ENCODE results near the gene ZDHHC11B. TPM values are rescaled to one million over a fixed set of nuclear protein-coding genes. Genes with fewer than 3 reads are reported as not detected.
A peak's percentile ranks its signal among the peaks of the same experiment; 100 is the strongest.
"Not testable (repeated sequence)": the region's sequence is repeated elsewhere in the genome, so short reads cannot be mapped to it uniquely, and the experiment has no call there.

The ZDHHC11B gene
- total RNA-seq, 2 experiments from 2014 or later = 14.8 to 15.1 TPM

DNA sequence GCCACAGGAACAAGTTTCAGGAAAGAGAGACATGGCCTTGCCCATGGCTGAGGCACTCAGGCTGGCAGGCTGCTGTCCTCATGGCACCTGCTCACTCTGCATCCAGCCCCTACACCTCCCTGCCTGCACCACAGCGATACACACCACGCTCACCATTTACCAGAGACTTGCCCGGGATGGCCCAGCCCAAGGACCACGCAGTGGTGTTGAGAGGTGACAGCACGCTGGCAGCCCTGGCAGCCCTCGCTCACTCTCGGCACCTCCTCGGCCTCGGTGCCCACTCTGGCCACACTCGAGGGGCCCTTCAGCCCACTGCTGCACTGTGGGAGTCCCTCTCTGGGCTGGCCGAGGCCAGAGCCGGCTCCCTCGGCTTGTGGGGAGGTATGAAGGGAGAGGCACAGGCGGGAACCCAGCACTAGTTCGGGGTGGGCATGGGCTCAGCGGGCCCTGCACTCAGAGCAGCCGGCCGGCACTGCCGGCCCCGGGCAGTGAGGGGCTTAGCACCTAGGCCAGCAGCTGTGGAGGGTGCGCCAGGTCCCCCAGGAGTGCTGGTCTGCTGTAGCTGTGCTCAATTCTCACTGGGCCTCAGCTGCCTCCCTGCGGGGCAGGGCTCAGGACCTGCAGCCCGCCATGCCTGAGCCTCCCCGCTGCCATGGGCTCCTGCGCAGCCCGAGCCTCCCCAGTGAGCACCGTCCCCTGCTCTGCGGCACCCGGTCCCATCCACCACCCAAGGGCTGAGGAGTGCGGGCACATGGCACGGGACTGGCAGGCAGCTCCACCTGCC is 20.3 kb downstream of the ZDHHC11B start:
- intact Hi-C loops (cut with DNase I, micrococcal nuclease) = no loop called here
- ChIA-PET POLR2A (no interaction called here), CTCF (no interaction called here)
- Mint-ChIP-seq H3K9me3 (no peaks in the 10 kb centered on the region), H3K27ac (peak overlapping the region; percentile 20), H3K4me1 (ENCODE audit: low read depth) (peaks cover 3% of the 10 kb centered on the region), H3K36me3 (ENCODE audit: low read depth) (no peaks in the 10 kb centered on the region), H3K27me3 (no peaks in the 10 kb centered on the region), H3K4me3 (no peak overlapping the region)
- ATAC-seq (ENCODE audit: poor library complexity) (no peak), DNase-seq (peak in 5 of 14 experiments; percentile 2 to 35 (median 6))
- no peaks in the 10 kb centered on the region for H3K36me3 ChIP-seq (ENCODE audit: insufficient read depth, low read length)
- no peaks in the 10 kb centered on the region for H3K27me3 ChIP-seq (ENCODE audit: control insufficient read depth in 1 of 2, insufficient read depth in 2 of 2, low read length in 2 of 2)
- H3K4me3 ChIP-seq (ENCODE audit: low read length) = no peak overlapping the region
- H3K4me1 ChIP-seq (ENCODE audit: insufficient read depth, low read length) = peaks cover 7% of the 10 kb centered on the region
- H3K27ac ChIP-seq (ENCODE audit: low read depth in 1 of 2, low read length in 2 of 2) = no peak overlapping the region
- H3K9me3 ChIP-seq (ENCODE audit: control insufficient read depth in 1 of 2, insufficient read depth in 1 of 2, low read length in 2 of 2) = no peaks in the 10 kb centered on the region
- TF ChIP-seq, protein P1, sequence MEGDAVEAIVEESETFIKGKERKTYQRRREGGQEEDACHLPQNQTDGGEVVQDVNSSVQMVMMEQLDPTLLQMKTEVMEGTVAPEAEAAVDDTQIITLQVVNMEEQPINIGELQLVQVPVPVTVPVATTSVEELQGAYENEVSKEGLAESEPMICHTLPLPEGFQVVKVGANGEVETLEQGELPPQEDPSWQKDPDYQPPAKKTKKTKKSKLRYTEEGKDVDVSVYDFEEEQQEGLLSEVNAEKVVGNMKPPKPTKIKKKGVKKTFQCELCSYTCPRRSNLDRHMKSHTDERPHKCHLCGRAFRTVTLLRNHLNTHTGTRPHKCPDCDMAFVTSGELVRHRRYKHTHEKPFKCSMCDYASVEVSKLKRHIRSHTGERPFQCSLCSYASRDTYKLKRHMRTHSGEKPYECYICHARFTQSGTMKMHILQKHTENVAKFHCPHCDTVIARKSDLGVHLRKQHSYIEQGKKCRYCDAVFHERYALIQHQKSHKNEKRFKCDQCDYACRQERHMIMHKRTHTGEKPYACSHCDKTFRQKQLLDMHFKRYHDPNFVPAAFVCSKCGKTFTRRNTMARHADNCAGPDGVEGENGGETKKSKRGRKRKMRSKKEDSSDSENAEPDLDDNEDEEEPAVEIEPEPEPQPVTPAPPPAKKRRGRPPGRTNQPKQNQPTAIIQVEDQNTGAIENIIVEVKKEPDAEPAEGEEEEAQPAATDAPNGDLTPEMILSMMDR (IDR thresholded peaks at IDR 0.05) = no peak

DNA sequence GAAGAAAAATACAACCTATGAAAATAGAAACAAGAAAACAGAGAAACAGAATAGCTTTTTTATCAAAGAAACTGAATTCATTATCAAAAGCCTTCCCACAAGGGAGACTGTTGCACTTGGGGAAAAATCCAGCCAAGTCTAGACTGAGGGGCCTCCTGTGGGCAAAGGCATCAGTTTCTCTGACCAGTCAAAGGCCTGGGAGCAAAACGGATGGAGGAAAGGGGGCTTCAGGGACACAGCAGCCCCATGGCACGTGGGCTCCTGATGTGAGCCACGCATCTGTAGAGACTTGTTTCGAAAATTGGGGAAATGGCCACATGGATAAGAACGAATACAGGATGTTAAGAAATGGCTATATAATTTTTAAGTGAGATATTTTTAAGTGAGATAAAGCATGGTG is 21.1 kb downstream of the ZDHHC11B start:
- ChIA-PET POLR2A (no interaction called here), CTCF (no interaction called here)
- DNase-seq = no peak
- intact Hi-C loops (cut with DNase I, micrococcal nuclease) = no loop called here
- no peaks in the 10 kb centered on the region for H3K9me3 ChIP-seq (ENCODE audit: control insufficient read depth in 1 of 2, insufficient read depth in 1 of 2, low read length in 2 of 2)
- TF ChIP-seq, protein P1 (IDR thresholded peaks at IDR 0.05) = no peak
- H3K36me3 Mint-ChIP-seq (ENCODE audit: low read depth) = no peaks in the 10 kb centered on the region
- no peak overlapping the region for H3K4me3 ChIP-seq (ENCODE audit: low read length)
- no peak overlapping the region for H3K27ac ChIP-seq (ENCODE audit: low read depth in 1 of 2, low read length in 2 of 2)
- H3K4me3 Mint-ChIP-seq = no peak overlapping the region
- no peak for ATAC-seq (ENCODE audit: poor library complexity)
- H3K9me3 Mint-ChIP-seq = no peaks in the 10 kb centered on the region
- H3K4me1 ChIP-seq (ENCODE audit: insufficient read depth, low read length) = peaks cover 15% of the 10 kb centered on the region
- peak overlapping the region; percentile 20 for H3K27ac Mint-ChIP-seq
- H3K27me3 ChIP-seq (ENCODE audit: control insufficient read depth in 1 of 2, insufficient read depth in 2 of 2, low read length in 2 of 2) = no peaks in the 10 kb centered on the region
- peaks cover 11% of the 10 kb centered on the region for H3K4me1 Mint-ChIP-seq (ENCODE audit: low read depth)
- H3K27me3 Mint-ChIP-seq = no peaks in the 10 kb centered on the region
- no peaks in the 10 kb centered on the region for H3K36me3 ChIP-seq (ENCODE audit: insufficient read depth, low read length)

DNA sequence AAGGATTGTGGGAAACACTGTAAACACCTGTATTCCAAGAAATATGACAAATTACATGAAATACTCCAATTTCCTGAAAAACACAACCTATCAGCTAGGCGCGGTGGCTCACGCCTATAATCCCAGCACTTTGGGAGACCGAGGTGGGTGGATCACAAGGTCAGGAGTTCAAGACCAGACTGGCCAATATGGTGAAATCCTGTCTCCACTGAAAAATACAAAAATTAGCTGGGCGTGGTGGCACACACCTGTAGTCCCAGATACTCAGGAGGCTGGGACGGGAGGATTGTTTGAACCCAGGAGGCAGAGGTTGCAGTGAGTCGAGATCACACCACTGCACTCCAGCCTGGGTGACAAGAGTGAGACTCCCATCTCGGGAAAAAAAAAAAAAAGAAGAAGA is 21.5 kb downstream of the ZDHHC11B start:
- H3K27ac ChIP-seq (ENCODE audit: low read depth in 1 of 2, low read length in 2 of 2); H3K4me3 Mint-ChIP-seq; H3K27me3 Mint-ChIP-seq; DNase-seq; CTCF ChIA-PET; POLR2A ChIA-PET; H3K36me3 ChIP-seq (ENCODE audit: insufficient read depth, low read length); ATAC-seq (ENCODE audit: poor library complexity); H3K9me3 Mint-ChIP-seq; H3K27ac Mint-ChIP-seq; H3K9me3 ChIP-seq (ENCODE audit: control insufficient read depth in 1 of 2, insufficient read depth in 1 of 2, low read length in 2 of 2); H3K36me3 Mint-ChIP-seq (ENCODE audit: low read depth); H3K4me3 ChIP-seq (ENCODE audit: low read length); intact Hi-C loops (cut with DNase I, micrococcal nuclease); H3K27me3 ChIP-seq (ENCODE audit: control insufficient read depth in 1 of 2, insufficient read depth in 2 of 2, low read length in 2 of 2): not testable (repeated sequence)
- H3K4me1 ChIP-seq (ENCODE audit: insufficient read depth, low read length) = peaks cover 19% of the 10 kb centered on the region
- peaks cover 14% of the 10 kb centered on the region for H3K4me1 Mint-ChIP-seq (ENCODE audit: low read depth)
